Forelimb muscle (tissue), 1 donor: Measurements from ENCODE around the gene PTPN22. TPM values are rescaled to one million over a fixed set of nuclear protein-coding genes. Genes with fewer than 3 reads are reported as not detected.

Source experiments
- polyA plus RNA-seq: library from polyadenylated mRNA; unstranded; fragments of 120-200 nt; gene quantifications from one replicate; pipeline ENCODE4 v1.2.1, GENCODE V29; 2013; ENCODE audit not compliant: insufficient read length

The PTPN22 gene
- polyA plus RNA-seq, 1 donor: 0.46 TPM

Other genes starting within 250 kb of the PTPN22 start
- 13.8 TPM for gene PHTF1, start 112.2 kb downstream of the PTPN22 start, polyA plus RNA-seq
- 12.9 TPM for gene RSBN1, start 59.2 kb downstream of the PTPN22 start, polyA plus RNA-seq
- 0.59 TPM for gene BCL2L15, start 15.9 kb upstream of the PTPN22 start, polyA plus RNA-seq
- 28.7 TPM for gene AP4B1, start 33.1 kb upstream of the PTPN22 start, polyA plus RNA-seq
- gene DCLRE1B, start 33.6 kb upstream of the PTPN22 start, polyA plus RNA-seq: 5.6 TPM
- gene HIPK1, start 57.6 kb upstream of the PTPN22 start, polyA plus RNA-seq: 28.4 TPM
- 149 TPM for gene OLFML3, start 107.8 kb upstream of the PTPN22 start, polyA plus RNA-seq